Testis (tissue), 3 donors: ENCODE results near the gene DUSP19. TPM values are rescaled to one million over a fixed set of nuclear protein-coding genes. Genes with fewer than 3 reads are reported as not detected.

Experiments
- DNase-seq: peaks from one replicate; pipeline ENCODE4 v3.0.0-alpha.2; 2019
- H3K27ac ChIP-seq, 2 donors: fragments of 200-600 bp; sonication (generic); one replicate each; pipeline ENCODE4 v1.5.1; 2019
- H3K27me3 ChIP-seq: fragments of 200-600 bp; sonication (generic); one replicate; pipeline ENCODE4 v1.5.1; 2019
- H3K36me3 ChIP-seq: fragments of 200-600 bp; sonication (generic); one replicate; pipeline ENCODE4 v1.5.1; 2017; ENCODE audit warnings: low read depth; ENCODE audit errors: missing control alignments
- H3K4me1 ChIP-seq: fragments of 200-600 bp; sonication (generic); one replicate; pipeline ENCODE4 v1.5.1; 2019
- H3K4me3 ChIP-seq, 2 donors: fragments of 200-600 bp; sonication (generic); one replicate each; pipeline ENCODE4 v1.5.1; 2017 to 2019
- H3K9me3 ChIP-seq: fragments of 200-600 bp; sonication (generic); one replicate; pipeline ENCODE4 v1.5.1; 2017
- CTCF ChIP-seq, 3 experiments: fragments of 450-650 bp in 2 of 3; fragments of 200-600 bp in 1 of 3; sonication (generic) in 1 of 3; IDR thresholded peaks; one replicate each; pipeline ENCODE4 v1.5.1; 2016 to 2019; ENCODE audit warnings: antibody characterized with exemption in 3 of 3, mild to moderate bottlenecking in 2 of 3, moderate library complexity in 1 of 3
- POLR2A ChIP-seq: fragments of 450-650 bp; IDR thresholded peaks from one replicate; pipeline ENCODE4 v1.6.1; 2017; ENCODE audit warnings: antibody characterized with exemption, mild to moderate bottlenecking, moderate library complexity
- WGBS, 2 donors: methylation state at CpG; one replicate each; pipeline ENCODE4 v1.1.5; 2018; 5-methylcytosine and 5-hydroxymethylcytosine counted together
- intact Hi-C: fragments of 100-400 bp; cut with DNase I; formaldehyde crosslinking; loops from one replicate; pipeline ENCODE4 v1.15.1; 2023; ENCODE audit warnings: low total_unique reads
- polyA plus RNA-seq: library from polyadenylated mRNA; stranded (reverse); fragments of 350-450 nt; fragmentation: Illumina TruSeq; extraction: RNeasy Lipid Tissue Mini Kit (QIAGEN cat#74804); gene quantifications from one replicate; pipeline ENCODE4 v1.2.3, GENCODE V29; 2014; ENCODE audit warnings: low read depth, low replicate concordance; ENCODE audit not compliant: insufficient read depth
- total RNA-seq, 2 donors: library from RNA; depleted of rRNA; stranded (reverse); fragments of >200 nt; gene quantifications; one replicate each; pipeline ENCODE4 v1.2.3, GENCODE V29; 2016

The DUSP19 gene
- total and polyA plus RNA-seq, 3 donors from 2014 or later = 3.8 to 4.5 (median 4.3) TPM

- WGBS, 2 donors = 89 to 94% methylated on average over 2 of the region's 2 CpGs
Measured at GRCh38 chr2:183069174-183069573, 9.4 kb upstream of the DUSP19 start.

DNA sequence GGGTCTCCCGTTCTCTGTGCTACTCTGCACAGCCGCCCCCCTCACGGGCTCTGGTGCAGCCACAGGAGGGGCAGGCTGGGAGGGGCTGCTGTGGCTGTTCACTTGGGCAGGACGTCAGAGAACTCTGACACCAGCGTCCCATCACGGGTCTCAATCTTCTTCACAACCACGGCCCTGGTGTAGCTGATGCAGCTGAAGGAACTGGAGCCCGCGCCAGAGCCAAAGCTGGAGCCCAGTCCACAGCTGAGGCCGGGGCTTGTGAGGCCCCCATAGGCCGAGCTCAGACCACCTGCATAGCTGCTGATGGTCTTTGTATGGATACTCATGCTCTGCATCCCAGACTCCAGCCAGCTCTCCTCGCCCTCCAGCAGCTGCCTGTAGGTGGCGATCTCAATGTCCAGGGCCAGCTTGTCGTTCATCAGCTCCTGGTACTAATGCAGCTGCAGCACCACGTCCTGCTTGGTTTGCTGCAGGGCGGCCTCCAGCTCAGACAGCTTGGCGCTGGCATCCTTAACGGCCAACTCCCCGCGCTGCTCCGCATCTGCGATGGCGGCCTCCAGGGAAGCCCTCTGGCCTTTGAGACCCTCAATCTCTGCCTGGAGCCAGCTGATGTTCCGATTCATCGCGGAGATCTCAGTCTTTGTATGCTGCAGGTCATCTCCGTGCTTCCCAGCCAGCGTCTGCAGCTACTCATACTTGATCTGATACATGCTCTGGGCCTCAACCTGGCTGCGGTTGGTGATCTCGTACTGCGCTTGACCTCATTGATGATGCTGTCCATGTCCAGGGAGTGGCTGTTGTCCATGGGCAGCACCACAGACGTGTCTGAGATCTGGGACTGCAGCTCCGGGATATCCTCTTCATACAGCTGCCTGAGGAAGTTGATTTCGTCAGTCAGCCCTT is 7.4 kb upstream of the DUSP19 start:
- H3K27me3 ChIP-seq = no peaks in the 10 kb centered on the region
- no peaks in the 10 kb centered on the region for H3K4me1 ChIP-seq
- peak in 1 of 3 experiments; percentile 14 for TF ChIP-seq CTCF (IDR thresholded peaks at IDR 0.05)
- TF ChIP-seq POLR2A = no peak
- DNase-seq = peak; percentile 49
- intact Hi-C loops = no loop called here
- 55 to 79% methylated on average over 11 to 33 of the region's 34 CpGs for WGBS, 2 donors
- no peak overlapping the region for H3K4me3 ChIP-seq
- no peak overlapping the region for H3K27ac ChIP-seq
- no peaks in the 10 kb centered on the region for H3K36me3 ChIP-seq
- H3K9me3 ChIP-seq = no peaks in the 10 kb centered on the region

More at GRCh38 chr2:183069174-183069573, 9.4 kb upstream of the DUSP19 start:
- H3K36me3 ChIP-seq = no peaks in the 10 kb centered on the region
- TF ChIP-seq CTCF (IDR thresholded peaks at IDR 0.05) = no peak
- TF ChIP-seq POLR2A = no peak
- no peak overlapping the region for H3K27ac ChIP-seq
- DNase-seq = no peak
- intact Hi-C loops = no loop called here
- H3K27me3 ChIP-seq = no peaks in the 10 kb centered on the region
- H3K4me3 ChIP-seq = no peak overlapping the region
- no peaks in the 10 kb centered on the region for H3K9me3 ChIP-seq
- no peaks in the 10 kb centered on the region for H3K4me1 ChIP-seq

GRCh38 chr2:183072177-183072576 is 6.4 kb upstream of the DUSP19 start:
- H3K27me3 ChIP-seq = no peaks in the 10 kb centered on the region
- no peaks in the 10 kb centered on the region for H3K36me3 ChIP-seq
- H3K9me3 ChIP-seq = no peaks in the 10 kb centered on the region
- H3K27ac ChIP-seq = no peak overlapping the region
- WGBS, 2 donors = 89 to 91% methylated on average over 4 to 7 of the region's 7 CpGs
- H3K4me1 ChIP-seq = no peaks in the 10 kb centered on the region
- no peak for TF ChIP-seq CTCF (IDR thresholded peaks at IDR 0.05)
- no peak for TF ChIP-seq POLR2A
- no peak for DNase-seq
- intact Hi-C loops = no loop called here
- H3K4me3 ChIP-seq = no peak overlapping the region

DNA sequence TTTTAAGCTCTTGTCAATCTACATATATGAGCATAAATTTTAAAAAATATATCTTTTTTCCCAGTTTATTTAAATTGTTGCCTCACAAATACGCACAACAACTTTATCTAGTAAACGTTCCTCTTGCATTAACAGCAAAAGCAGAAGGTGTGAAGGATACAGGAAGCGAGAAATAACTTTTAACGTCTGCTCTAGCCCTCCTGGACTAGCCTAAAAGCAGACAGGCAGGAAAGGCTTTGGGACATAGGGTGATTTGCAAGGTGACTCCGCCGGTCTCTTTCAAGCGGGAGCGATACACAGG is 434 bp upstream of the DUSP19 start:
- H3K4me1 ChIP-seq = no peaks in the 10 kb centered on the region
- no peak for DNase-seq
- peak overlapping the region; percentile 61 to 78 for H3K27ac ChIP-seq
- WGBS, 2 donors = 2 to 6% methylated on average over 8 of the region's 8 CpGs
- no peaks in the 10 kb centered on the region for H3K36me3 ChIP-seq
- TF ChIP-seq POLR2A = no peak
- no peak for TF ChIP-seq CTCF (IDR thresholded peaks at IDR 0.05)
- H3K4me3 ChIP-seq = peak overlapping the region; percentile 77 to 83
- H3K9me3 ChIP-seq = no peaks in the 10 kb centered on the region
- H3K27me3 ChIP-seq = no peaks in the 10 kb centered on the region
- intact Hi-C loops = no loop called here
